Embryonic facial prominence (tissue), 1 donor: ENCODE measurements around the gene ARID1B.

ENCODE experiments used
- DNase-seq: peaks from one replicate; pipeline ENCODE4 v3.0.0-alpha.2; 2016; ENCODE audit errors: extremely low spot score

ARID1B gene

GRCh38 chr6:157074969-157075368 lies 297.8 kb downstream of the ARID1B start:
- no peak for DNase-seq

- no peak for DNase-seq
Observed at GRCh38 chr6:157075549-157076450, 298.6 kb downstream of the ARID1B start.

GRCh38 chr6:157076451-157076822 lies 299.3 kb downstream of the ARID1B start:
- DNase-seq: no peak

GRCh38 chr6:157077251-157077650 lies 300.1 kb downstream of the ARID1B start:
- no peak for DNase-seq

DNA sequence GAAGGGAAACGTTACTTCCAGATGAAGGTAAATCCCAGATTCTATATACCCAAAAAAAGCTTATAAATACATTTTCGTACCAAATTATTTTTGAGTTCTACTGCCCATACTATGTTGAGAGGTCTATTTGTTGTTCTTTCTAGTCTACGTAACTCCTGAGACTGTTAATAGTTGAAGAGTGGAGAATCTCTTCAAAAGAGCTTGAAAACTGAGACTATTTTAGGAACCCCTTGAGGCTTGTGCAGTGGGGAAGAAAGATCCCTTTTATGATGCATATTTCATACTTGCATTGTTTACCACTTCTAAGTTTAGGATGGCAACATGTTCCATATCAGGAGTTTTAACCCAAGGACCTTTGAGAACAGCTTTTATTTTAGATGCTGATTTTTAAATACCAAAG lies 301.1 kb downstream of the ARID1B start:
- DNase-seq: no peak

GRCh38 chr6:157079277-157079676 lies 302.1 kb downstream of the ARID1B start:
- no peak for DNase-seq

DNA sequence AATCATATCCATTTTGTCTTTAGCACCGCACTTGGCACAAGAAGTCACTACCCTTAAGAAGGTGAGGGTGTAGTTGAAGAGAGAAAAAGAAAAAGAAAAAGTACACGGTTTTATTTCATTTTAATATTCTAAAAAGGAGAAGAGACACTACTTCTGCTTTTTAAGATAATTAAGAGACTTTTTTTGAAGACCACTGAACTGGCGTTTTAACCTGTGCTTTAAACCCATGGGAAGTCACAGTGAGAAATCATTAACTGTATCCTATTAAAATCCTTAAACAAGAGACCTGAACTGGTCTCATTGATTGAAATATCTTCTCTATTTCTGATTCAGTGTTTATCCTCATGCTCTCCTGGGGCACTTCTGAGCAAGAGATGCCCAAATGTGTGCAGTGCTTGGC lies 302.6 kb downstream of the ARID1B start:
- no peak for DNase-seq

GRCh38 chr6:157080986-157081391 lies 303.8 kb downstream of the ARID1B start:
- DNase-seq: no peak

- DNase-seq: no peak
Observed at GRCh38 chr6:157083343-157083742, 306.2 kb downstream of the ARID1B start.

DNA sequence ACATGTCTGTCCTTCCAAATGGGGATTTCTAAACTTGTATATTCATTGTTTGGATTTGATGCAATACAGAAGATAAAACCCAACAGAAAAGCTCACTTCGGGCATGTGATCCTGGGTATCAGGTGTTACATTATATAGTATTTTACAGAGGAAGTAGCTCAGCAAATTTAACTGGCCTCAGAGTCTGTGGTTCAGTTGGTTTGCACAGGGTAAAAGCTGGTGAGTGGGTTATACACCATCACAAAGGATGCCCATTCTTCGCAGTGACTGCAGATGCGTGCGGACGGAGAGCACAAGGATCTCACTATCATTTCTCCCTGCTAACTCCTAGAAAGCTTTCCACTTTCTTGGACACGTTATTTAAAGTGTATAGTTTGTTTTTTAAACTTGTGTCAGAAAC lies 309.5 kb downstream of the ARID1B start:
- no peak for DNase-seq

GRCh38 chr6:157087974-157088373 lies 310.8 kb downstream of the ARID1B start:
- DNase-seq: no peak

- no peak for DNase-seq
Observed at GRCh38 chr6:157088841-157089240, 311.7 kb downstream of the ARID1B start.

GRCh38 chr6:157089258-157089657 lies 312.1 kb downstream of the ARID1B start:
- no peak for DNase-seq

GRCh38 chr6:157089851-157090250 lies 312.7 kb downstream of the ARID1B start:
- no peak for DNase-seq

- no peak for DNase-seq
Observed at GRCh38 chr6:157090736-157091135, 313.6 kb downstream of the ARID1B start.

DNA sequence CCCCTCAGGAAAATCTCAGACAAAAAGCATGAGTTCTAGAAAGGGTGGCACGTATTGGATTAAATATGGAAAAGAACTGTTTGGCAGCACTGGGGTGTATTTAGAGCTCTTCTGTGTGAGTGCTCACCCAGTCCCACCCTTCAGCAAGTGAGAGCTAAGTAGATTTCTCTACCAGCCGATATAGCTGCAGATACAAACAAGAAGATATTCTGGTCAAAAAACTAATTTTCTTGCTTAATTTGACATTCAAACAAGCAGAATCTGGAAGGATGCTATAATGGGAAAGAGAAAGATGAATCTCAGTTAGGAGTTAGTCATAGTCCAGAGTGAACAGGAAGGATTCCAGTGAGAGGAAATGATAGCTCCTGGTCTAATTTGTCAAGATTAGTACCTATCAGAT lies 314.1 kb downstream of the ARID1B start:
- no peak for DNase-seq

DNA sequence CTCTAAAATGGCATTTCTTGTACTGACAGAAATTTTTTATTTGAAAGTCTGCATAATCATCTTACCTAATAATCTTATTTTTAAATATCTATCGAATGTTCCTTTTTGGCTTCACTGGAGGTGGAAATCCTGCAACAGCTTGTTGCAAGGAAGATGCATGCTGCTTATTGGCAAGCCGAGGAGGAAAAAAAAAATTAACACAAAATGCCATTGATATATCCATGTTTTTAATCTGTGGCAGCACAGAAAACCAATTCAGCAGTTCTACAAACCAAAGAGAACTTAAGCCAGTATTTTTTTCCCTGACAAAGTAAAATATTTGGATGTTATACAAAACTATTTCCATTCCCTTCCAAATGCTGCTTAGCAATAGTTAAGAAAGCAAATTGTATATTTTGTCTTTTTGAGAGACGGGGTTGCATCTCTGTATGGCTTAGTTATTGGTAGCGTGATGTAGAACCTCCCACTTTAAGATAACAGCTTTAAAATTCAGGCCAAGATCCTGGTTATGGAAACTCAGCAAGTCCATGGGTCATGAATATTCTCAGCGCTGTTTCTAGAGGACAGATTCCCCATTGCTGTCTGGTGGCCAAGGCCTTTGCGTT lies 314.8 kb downstream of the ARID1B start:
- DNase-seq: no peak

DNA sequence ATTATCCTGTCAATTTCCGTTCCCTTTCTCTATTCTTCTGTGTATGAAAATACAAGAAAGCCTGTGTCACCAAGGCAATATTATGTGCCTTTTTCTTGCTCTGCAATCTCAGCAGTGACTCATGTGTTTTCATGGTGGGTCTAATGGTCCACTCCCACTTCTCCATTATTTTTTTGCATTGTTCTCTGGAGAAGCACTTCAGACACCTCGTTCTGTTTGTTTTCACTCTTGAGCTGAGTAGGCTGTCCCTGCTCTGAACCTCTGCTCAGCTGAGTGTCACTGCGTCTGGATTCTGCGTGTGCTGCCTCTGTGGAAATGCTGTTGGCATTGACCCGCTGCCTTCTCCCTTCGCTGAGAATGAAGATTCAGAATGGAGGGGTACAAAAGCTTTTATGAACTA lies 315.6 kb downstream of the ARID1B start:
- no peak for DNase-seq

DNA sequence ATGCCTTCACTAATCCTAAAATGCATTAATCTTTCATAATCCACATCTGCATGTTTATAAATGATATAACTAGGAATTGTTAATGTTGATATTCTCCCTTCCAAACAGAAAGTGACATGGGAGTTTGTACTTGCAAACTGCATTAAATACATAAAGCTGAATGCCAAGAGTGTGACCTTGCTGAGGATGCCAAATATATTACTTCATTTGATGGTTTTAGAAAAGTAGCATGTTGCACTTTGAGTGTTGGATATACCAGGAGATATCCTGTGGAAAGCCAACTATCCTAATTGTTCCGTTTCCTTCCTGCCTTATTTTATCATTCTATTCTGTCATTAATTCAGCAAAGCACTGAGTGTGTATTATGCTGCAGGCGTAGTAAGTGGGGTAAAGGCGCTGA lies 316.4 kb downstream of the ARID1B start:
- DNase-seq: no peak

- DNase-seq: no peak
Observed at GRCh38 chr6:157094038-157094437, 316.9 kb downstream of the ARID1B start.

GRCh38 chr6:157095084-157095483 lies 317.9 kb downstream of the ARID1B start:
- DNase-seq: no peak

DNA sequence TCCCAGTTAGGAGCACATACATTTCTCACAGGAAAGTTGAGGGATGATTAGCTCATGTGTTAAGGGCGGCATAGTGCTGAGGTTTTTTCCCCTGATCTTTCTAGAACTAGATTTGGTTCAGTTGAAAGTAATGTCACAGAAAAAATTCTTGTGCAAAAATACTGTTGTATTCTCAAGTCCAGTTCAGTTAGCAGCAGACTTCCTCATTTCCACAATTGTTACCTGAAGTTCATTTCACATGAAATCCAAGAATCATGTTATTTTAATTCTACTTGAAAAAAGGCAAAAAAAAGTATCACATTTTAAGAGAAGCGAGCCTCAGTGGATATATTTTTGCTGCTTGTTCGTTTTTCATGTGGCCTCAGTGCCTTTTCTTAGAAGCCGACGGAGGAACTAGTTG lies 318.4 kb downstream of the ARID1B start:
- no peak for DNase-seq

GRCh38 chr6:157096105-157096504 lies 318.9 kb downstream of the ARID1B start:
- DNase-seq: no peak
